Stimulated activated CD4-positive, alpha-beta T cell treated with anti-CD3 and anti-CD28 coated beads, Interleukin-1b, Interleukin-23, amount 100 ng/mL, for 1 hour (primary cell): ENCODE results near the gene RAI1.

Experiments used
- DNase-seq, 2 donors: peaks; one replicate each; pipeline ENCODE4 v3.0.0-alpha.2; 2020; ENCODE audit warnings: low read depth in 2 of 2

RAI1 gene

DNA sequence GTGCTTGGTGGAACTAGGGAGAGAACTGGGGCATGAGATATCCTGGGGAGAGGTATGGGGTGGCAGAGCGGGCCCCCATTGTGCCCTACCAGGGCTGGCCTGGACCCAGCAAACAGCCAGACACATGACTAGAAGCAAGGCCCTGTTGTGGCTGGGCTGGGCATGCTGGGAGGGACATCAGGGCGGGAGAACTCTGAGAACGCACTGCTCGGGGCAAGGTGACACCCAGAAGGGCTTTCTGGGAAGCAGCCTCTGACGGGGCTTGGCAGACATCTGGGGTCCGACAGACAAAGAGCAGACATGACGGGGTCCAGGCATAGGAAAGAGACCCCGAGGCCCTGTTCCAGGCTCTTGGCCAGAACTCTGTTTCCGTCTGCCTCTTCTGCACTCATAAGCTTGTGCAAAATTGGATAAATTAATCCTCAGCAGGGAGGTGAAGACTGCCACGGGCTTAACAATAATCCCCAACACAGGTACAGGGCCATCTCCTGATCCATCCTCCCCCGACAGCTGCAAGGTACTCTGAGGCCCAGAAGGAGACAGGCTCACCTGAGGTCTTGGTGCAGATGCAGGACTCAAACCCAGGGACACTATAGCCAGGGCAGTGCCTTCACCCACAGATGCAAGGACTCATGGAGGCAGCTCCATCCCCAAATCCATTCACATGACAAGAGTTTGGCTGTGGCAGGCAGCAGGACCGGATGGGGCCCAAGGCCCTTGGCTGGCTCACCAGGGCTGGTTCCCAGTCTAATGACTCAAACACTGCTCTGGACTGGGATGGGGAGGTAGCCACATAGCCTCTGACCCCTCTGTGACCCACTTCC, 150.2 kb downstream of the RAI1 start:
- DNase-seq: no peak

DNA sequence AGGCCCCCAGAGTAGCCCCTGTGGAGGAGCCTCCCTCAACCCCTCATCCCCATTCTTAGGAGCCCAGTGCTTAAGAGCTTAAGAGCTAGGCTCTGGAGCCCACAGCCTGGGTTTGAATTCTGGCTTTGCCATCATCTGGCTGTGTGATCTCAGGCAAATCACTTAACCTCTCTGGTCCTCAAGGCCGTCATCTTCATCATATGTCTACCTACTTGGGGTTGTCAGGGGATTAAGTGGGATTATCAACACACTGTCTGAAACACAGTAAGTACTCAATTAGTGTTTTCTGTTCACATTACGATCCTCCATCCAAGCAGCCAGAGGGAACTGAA, 150.7 kb downstream of the RAI1 start:
- no peak for DNase-seq

DNA sequence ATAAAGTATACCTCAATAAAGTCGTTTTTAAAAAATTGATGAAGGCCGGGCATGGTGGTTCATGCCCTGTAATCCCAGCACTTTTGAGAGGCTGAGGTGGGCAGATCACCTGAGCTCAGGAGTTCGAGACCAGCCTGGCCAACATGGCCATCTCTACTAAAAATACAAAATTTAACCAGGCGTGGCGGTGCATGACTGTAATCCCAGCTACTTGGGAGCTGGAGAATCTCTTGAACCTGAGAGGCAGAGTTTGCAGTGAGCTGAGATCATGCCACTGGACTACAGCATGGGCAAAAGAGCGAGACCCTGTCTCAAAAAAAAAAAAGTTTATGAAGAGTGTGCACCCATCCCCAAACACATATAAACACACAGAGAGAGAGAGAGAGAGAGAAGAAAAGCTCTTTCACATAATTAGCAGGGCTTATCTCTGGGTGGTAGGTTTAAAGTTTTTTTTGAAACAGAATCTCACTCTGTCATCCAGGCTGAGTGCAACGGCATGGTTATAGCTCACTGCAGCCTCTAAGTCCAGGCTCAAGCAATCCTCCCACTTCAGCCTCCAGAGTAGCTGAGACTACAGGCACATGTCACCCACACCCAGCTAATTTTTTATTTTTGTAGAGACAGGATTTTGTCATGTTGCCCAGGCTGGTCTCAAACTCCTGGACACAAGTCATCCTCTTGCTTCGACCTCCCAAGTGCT, 152.6 kb downstream of the RAI1 start:
- DNase-seq: no peak

DNA sequence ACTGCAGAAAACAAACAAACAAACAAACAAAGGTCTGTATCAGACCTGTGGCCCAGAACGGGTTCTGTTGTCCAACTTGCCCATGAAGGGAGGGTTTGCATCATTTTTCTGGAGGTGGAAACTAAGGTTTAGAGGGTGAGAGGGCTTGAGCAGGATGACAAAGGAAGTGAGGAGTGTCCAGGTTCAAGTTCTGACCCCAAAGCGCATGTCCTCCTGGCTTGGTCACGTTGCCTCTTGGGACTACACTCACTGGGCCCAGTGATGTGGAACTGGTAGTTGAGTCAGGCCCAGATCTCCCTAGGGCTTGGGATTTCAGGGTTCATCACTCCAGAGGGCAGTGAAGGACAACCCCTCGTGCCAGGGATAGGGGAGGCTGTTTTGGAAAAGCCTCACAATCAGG, 153.7 kb downstream of the RAI1 start:
- no peak for DNase-seq

DNA sequence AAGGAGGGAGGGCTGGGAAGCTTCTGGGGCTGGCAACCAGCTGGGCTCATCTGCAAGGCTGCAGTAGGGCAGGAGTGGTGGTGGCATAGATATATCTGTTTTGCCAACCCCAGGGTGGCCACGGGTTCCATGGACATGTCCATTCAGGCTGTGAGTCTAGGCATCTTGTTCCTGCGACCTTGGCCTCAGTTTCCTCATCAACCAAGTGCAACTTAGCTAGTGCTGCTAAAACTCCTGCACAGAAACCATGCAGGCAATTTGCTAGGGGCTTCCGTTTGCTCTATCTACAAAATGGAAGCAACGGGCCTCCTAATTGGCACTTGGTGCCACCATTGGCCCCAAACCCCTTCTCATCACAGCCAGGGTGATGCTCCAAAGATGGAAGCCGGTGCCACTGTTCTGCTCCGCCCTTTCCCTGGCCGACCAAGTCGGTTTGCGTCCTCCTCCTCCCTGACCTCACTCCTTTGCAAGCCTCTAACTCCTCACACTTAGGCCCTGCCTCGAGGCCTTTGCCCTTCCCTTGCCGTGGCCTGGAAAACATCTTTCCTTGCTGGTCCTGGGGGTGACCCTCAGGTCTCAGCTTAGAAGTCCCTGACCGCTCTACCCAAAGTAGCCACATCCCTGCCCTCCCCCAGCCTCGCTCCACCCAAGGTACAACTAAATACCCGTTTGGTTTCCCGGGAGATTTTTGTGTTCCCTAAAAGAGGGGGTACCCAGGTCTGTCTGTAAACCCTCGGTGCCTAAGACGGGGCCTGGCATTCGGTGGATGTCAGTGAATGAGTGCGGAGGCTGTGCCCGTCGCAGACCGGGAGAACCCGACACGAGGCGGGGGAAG, 154.4 kb downstream of the RAI1 start:
- no peak for DNase-seq

DNA sequence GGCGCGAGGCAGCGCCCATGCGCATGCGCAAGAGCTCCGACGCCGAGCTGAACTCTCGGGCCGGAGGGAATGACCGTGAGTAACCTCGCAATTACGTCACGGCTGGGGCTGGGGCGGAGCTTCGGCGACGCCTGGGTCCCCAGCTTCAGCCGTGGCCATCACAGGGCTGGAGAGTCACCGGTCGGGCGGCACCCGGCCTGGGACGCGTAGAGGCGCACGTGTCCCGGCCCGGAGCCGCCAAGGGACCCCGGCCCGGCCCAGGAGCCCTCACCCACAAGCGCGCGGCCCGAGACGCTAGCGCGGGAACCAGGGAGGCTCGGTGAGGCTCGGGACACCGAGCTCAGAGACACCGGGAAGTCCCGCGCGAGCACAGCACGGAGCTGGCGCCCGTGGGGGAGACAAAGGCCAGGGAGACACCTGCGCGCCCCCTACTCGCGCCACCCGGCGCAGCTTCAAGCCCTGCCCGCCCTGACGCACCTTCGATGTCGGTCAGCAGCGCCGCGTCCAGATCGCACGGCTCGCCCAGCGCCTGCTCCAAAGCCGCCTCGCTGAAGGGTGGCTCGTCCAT, 155.1 kb downstream of the RAI1 start:
- DNase-seq: peak; percentile 89 to 98

DNA sequence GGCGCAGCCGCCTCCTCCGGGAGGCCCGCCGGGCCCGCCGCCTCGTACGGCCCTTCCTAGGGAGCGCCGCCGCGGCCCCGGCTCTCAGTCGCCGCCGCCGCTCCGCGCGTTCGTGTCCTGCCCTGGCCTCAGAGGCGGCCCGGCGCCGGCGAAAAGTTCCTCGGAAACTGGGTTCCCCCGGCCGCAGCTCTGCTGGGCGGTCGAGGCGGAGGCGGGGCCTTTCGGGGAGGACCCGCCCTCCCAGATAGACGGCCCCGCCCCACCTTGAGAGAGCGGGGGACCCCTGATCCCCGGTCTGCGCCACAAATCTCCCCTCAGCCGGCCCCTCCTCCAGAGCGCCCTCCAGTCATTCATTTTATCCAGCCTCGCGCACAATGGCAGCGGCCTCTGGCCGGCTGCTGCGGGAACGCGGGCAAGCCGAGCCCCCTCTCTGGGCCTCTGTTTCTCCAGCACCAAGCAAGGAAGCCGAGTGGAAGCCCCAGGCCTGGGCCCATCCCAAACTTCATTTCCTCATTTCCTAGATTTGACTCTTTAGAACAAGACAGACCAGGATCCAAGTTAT, 155.6 kb downstream of the RAI1 start, which contains the start of gene SREBF1:
Gene SREBF1 (minus strand): TSS at position 169 of the 562 bp plus-strand sequence. CDS start 169 bp downstream, outside the sequence.
- peak in 1 of 2 donors; percentile 21 for DNase-seq

DNA sequence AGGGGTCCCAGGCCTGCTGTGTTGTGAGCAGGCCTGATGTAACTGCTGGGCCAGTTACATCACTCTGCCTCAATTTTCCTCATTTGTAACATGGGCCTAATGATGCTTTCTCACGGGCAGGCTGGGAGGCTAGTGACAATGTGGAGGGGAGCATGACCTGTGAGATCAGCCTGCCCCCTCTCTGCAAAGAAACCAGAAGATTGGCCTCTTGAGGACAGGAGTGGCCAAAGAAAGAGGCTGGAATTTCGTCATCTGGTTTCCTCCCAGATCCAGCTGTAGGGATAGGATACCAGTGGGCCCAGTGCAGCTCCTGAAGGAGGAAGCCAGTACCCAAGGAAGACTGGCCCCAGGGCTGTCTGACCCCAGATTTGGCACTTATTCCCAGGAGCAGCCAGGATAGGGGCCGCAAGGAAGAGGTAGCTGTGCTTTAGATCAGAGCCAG, 156.1 kb downstream of the RAI1 start:
- no peak for DNase-seq

DNA sequence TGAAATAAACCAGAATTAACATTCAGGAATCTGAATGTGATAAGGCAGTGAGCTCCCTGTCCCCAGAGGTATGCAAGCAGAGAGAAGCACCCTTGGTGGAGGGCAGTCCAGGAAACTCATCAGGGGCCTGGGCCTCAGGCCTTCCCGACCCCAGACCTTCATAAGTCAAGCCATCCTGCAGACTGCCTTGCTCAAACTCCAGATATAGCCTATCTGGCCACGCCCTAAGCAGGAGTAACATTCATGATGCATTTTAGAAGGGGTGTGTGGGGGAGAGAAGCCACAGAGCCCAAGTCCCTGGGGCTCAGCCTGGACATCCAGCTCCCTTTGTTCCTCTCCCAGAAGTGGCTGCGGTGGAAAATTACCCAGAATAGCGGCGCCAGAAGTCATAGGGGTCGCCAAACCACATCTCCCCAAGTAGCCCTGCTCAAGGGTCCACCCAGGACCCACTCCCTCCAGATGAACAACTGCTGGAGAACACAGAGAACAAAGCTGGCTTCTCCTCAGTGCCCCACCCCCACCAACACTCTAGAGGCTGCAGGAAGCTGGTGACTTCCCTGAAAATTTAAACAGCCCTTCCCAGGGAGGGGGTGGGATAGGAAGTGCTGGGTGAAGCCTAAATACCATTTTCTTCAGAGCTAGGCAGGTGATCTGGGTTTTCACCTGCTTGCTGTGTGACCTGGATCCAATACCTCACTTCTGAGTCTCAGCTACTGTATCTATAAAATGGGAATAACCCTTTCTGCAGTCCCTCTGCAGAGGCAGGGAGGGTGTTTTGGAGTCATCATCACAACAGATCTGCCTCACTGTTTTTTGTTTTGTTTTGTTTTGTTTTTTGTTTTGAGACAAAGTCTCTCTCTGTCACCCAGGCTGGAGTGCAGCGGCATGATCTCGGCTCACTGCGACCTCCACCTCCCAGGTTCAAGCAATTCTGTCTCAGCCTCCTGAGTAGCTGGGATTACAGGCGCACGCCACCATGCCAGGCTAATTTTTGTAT, 157.0 kb downstream of the RAI1 start:
- no peak for DNase-seq

DNA sequence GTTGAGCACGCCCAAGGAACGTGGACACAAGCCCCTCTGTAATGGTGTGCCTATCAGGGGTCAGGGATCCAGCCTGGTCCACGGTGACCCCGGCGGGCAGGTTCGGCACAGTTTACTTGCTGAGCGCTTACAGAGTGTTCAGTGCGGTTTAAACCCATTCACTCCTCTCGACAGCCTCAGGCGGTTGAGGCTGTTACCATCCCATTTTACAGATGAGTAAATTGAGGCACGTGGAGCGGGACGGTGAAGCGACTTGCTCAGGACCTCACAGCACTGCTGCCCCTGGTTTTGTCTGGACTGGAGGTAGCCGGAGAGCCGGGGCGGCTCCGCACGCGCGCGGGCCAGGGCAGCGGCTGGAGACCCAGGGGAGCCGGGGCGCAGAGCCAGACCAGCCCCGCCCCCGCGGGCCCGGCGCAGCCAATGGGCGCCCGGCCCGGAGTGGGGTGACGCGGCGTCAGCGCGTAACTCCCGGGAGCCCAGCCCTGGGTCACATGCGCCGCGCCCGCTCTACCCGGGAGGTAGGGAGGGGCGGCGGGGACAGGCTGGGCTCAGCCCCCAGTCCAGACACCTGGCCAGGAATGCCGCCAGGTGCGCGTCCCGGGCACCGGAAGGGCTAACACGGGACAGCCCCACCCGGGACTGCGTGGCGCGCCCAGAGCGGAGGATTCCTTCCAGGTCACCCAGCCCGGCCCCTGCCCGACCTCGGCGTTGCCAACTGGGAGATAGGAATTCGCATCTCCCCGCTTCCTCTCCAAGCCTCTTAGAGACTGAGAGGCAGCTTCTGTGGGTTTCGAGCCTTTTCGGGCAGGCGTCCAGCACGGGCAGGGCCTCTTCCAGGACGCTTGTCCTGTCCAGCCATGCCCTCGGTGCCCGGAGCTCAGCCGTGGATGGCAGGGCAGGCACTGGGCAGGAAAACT, 158.8 kb downstream of the RAI1 start:
- peak; percentile 47 to 68 for DNase-seq

DNA sequence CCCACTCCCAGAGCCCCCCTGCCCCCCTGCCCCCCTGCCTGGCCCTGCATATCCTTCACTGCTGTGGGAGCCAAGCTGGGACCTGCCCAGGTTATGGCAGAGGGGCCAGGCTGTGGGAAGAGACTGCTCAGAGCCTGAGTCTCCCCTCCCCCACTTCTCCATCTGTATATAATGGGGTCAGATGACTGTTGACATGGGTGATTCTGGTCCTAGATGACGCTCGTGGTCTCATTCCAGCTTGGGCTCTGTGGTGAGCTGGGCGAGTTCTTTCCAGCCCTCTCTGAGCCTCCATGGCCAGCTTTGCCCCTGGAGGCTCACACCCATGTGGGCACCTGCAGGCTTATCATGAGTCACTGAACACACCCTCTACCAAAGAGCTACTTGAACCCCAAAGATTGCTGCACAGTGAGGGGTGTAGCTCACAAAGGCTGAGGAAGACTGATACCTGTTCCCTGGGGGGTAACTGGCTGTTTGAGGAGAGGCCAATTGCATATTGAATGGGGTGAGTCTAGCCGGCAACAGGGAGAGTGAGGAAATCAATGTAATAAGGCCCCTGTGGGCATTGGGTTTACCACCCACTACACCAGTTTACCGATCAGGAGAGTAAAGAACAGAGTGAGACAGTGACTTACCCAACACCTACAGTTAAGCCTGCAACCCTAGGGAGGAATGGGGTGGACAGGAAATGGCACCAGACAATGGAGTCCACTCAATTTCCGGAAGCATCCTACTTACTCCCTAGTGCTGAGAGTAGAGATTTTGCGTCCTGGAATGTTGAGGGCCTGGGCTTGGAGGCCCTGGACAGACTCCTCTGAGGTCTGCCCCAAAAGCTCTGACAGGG, 159.7 kb downstream of the RAI1 start:
- DNase-seq: no peak

DNA sequence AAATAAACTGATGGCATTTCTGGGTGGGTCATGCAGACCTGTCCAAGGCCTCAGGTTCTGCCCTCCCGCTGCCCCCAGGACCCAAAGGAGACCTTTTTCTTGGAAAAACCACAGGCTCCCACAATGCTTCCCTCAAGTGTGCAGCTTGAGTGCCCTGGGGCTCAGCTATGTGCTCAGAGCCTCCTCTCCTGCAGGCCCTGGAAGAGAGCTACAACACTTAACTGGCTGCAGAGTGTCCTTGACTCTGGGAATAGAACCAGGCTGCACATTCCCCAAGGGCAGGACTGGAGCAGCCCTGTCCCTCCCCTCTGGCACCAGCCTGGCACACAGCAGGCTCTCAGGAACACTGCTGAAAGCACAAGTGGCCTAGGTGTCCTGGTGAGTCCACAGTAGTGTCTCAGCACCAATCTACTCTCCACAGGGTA, 160.4 kb downstream of the RAI1 start:
- no peak for DNase-seq

DNA sequence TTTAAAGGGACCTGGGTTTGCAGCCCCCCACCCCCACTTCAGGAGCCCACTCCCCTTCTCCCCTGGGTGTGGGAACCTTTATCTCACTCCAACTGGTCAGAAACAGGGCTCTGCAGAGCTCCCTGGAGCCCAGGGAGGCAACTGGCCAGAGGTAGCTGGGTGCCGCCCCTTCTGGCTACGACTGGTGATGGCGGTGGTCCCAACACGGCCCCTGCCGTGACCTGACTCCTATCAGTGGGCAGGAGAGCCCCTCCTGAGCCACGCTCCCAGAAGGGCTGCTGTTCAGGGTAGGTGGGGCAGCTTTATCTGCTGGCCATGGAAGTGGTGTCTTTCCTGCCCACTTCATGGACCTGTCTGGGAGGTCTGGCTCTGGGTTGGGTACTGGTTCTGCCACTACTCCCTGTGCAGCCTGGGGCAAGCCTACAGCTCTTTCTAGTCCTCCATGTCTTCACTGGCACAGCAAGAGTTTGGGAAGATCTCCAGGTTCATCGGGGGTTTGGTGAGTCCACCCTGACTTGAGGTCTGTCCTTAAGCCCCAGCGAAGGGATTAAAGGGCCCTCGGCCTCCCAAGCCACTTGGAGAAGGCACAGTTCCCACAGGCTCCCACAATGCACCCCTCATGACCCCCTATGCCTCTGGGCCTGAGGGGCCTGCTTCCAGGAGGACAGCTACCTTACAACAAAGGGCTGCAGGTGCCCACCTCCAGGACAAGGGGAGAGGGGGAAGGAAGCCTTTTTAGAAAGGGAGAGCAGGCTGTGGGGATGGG, 161.0 kb downstream of the RAI1 start:
- no peak for DNase-seq

DNA sequence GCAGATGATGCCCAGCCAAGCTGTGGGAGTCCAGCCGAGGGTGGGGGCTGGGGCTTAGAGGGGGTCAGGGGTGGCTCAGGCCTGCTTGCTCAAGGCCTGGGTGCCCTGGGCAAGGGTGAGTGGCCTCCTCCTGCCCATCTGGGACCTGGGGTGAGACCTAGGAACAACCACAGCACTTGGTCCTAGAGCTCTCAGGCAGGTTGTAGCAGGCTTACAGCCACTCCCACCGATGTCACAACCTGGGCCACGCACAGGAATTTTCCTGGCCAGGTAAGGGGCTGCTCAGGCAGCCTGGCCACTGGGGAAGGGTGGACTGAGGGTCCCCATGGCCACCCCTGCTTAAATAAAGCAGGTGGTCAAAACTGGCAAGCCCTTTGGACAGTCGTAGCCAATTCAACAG, 161.8 kb downstream of the RAI1 start:
- DNase-seq: no peak

DNA sequence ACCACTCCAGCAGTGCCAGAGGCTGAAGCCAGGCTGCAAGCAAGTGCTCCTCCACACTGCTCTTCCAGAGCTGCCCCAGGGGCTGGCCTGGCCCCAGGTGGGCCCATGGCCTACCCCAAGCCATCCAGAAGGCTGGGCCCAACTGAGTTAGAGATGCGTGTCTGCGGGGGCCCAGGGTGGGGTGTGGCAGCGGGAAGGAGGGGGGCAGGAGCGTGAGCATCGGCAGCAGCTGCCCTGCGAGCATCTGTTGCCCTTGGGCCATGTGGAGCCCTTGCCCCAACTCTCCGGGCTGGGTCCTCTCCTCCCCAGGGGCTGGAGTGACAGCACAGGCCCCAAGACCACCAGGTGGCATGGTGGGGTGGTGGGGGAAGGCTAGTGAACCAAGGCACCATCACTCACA, 162.8 kb downstream of the RAI1 start:
- no peak for DNase-seq

DNA sequence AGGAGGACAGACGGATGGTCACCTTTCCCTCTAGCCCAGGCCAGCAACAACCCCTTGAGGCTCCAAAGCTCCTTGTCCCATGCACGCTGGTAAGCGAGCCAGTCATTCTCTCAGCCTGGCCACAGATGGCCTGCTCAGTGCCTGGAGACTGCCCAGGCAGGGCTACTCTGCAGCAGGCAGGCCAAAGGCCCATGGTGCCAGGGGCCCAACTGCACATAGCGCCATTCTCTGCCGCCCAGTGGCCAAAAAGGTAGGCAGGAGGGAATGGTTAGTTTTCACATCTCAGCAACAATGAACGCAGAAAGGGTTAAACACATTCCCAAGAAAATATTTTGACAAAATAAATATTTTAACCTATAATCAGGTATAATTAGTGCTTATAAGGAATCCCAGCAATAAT, 163.2 kb downstream of the RAI1 start:
- no peak for DNase-seq

DNA sequence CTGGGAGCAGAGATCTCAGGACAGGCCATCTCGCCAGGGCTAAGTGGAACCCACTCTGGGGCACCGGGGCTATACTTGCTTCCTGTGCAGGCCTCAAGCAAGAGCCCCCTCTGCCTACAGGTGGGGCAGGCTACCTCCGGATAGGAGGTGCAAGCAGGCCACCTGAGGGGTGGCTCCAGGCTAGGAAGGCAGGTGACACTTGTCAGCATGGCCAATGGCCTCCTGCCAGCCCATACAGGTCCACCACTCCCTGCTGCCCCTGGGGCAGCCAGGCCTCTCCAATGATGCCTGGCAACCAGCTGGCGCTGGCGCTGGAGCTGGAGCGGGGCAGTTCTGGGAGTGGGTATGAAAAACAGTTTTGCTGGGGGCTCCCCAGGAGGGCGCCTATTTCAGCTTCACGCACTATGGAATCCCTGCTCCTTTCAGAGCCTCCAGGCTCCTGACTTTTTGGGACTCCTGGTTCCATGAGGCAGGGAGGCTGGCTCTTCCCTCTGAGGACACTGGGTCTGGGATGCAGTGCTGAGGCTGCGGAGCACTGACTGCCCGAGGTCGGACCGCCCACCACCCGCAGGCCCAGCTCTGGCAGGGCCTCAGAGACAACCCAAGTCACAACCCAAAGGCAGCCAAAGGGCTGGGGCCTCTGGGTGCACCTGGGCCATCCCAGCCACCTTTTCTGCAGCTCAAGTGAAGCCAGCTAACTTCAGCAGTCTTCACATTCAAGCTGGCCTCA, 164.0 kb downstream of the RAI1 start:
- no peak for DNase-seq
